HEK293T (cell line): Measurements from ENCODE around the gene NAMPT.

Experiments used
- CTCF ChIA-PET: fragments of 350-600 bp; formaldehyde crosslinking; extraction: SDS; loops from one replicate; lab custom pipeline; 2021; ENCODE audit warnings: antibody characterized with exemption, inconsistent platforms; lab: Yijun Ruan, JAX
- POLR2A ChIA-PET: fragments of 350-600 bp; formaldehyde crosslinking; extraction: SDS; loops from one replicate; lab custom pipeline; 2020; ENCODE audit warnings: antibody characterized with exemption, inconsistent platforms; lab: Yijun Ruan, JAX
- DNase-seq: peaks from one replicate; pipeline ENCODE4 v3.0.0; 2012; ENCODE audit warnings: mixed read lengths; ENCODE audit errors: extremely low spot score
- ARNT ChIP-seq: fragments of 450-650 bp; IDR thresholded peaks from 2 replicates; pipeline ENCODE4 v1.6.1; 2017; ENCODE audit warnings: mild to moderate bottlenecking
- BHLHE40 ChIP-seq: fragments of 450-650 bp; IDR thresholded peaks from 2 replicates; pipeline ENCODE4 v1.6.1; 2016; ENCODE audit warnings: mild to moderate bottlenecking, moderate library complexity, borderline replicate concordance
- CTBP1 ChIP-seq: fragments of 450-650 bp; IDR thresholded peaks from 2 replicates; pipeline ENCODE4 v1.6.1; 2016; ENCODE audit warnings: borderline replicate concordance
- ELF4 ChIP-seq: fragments of 450-650 bp; IDR thresholded peaks from 2 replicates; pipeline ENCODE4 v1.6.1; 2017; ENCODE audit warnings: antibody characterized with exemption
- FOXA1 ChIP-seq: fragments of 450-650 bp; IDR thresholded peaks from 2 replicates; pipeline ENCODE4 v1.6.1; 2016; ENCODE audit warnings: mild to moderate bottlenecking
- FOXK2 ChIP-seq: fragments of 450-650 bp; IDR thresholded peaks from 2 replicates; pipeline ENCODE4 v1.6.1; 2016; ENCODE audit warnings: mild to moderate bottlenecking
- FOXM1 ChIP-seq: fragments of 450-650 bp; IDR thresholded peaks from 2 replicates; pipeline ENCODE4 v1.6.1; 2017; ENCODE audit warnings: mild to moderate bottlenecking, borderline replicate concordance
- HDGF ChIP-seq: fragments of 450-650 bp; IDR thresholded peaks from 2 replicates; pipeline ENCODE4 v1.6.1; 2017; ENCODE audit warnings: antibody characterized with exemption, borderline replicate concordance
- L3MBTL2 ChIP-seq: fragments of 450-650 bp; conservative IDR thresholded peaks from 2 replicates; pipeline ENCODE4 v1.6.1; 2016; ENCODE audit warnings: mild to moderate bottlenecking
- LEF1 ChIP-seq: fragments of 450-650 bp; IDR thresholded peaks from 2 replicates; pipeline ENCODE4 v1.6.1; 2017; ENCODE audit warnings: mild to moderate bottlenecking, borderline replicate concordance
- NFRKB ChIP-seq: fragments of 450-650 bp; IDR thresholded peaks from 2 replicates; pipeline ENCODE4 v1.6.1; 2016; ENCODE audit warnings: mild to moderate bottlenecking, moderate library complexity
- SP1 ChIP-seq: fragments of 450-650 bp; IDR thresholded peaks from 2 replicates; pipeline ENCODE4 v1.6.1; 2017
- SUZ12 ChIP-seq: fragments of 450-650 bp; IDR thresholded peaks from 2 replicates; pipeline ENCODE4 v1.6.1; 2016; ENCODE audit warnings: mild to moderate bottlenecking
- TARDBP ChIP-seq: fragments of 450-650 bp; IDR thresholded peaks from 2 replicates; pipeline ENCODE4 v1.6.1; 2016
- ZNF384 ChIP-seq: fragments of 450-650 bp; IDR thresholded peaks from 2 replicates; pipeline ENCODE4 v1.6.1; 2016
- TF ChIP-seq, protein P1 (sequence below): fragments of 450-650 bp; IDR thresholded peaks from 2 replicates; pipeline ENCODE4 v1.6.1; 2016

NAMPT gene

DNA sequence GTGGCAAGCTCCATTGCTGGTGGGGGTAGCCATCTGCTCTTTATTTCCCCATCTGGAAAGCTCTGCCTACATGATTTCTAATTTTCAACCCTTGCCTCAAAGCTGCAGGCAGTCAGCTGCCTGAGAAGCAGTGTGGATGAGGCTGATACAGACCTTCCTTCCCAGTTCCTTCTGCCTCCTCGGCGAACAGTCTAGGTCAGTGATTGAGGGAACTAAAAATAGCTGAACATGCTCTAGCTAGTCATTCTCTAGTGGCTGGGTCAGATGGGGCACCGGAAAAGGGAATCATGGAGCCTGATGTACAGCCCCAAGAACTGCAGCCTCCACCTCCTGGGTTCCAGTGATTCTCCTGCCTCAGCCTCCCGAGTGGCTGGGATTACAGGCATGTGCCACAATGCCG is 48.7 kb downstream of the NAMPT start:
- ChIA-PET CTCF (no interaction called here), POLR2A (no interaction called here)
- DNase-seq, result no peak
- TF ChIP-seq, protein P1, sequence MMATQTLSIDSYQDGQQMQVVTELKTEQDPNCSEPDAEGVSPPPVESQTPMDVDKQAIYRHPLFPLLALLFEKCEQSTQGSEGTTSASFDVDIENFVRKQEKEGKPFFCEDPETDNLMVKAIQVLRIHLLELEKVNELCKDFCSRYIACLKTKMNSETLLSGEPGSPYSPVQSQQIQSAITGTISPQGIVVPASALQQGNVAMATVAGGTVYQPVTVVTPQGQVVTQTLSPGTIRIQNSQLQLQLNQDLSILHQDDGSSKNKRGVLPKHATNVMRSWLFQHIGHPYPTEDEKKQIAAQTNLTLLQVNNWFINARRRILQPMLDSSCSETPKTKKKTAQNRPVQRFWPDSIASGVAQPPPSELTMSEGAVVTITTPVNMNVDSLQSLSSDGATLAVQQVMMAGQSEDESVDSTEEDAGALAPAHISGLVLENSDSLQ, result no peak
- no peak for TF ChIP-seq ZNF384
- no peak for TF ChIP-seq TARDBP
- TF ChIP-seq ARNT, result no peak
- no peak for TF ChIP-seq FOXK2
- TF ChIP-seq LEF1, result no peak
- no peak for TF ChIP-seq L3MBTL2
- TF ChIP-seq SP1, result no peak
- TF ChIP-seq FOXA1, result no peak
- no peak for TF ChIP-seq NFRKB
- no peak for TF ChIP-seq HDGF
- no peak for TF ChIP-seq BHLHE40
- no peak for TF ChIP-seq SUZ12
- no peak for TF ChIP-seq CTBP1
- TF ChIP-seq FOXM1, result no peak
- TF ChIP-seq ELF4, result no peak

DNA sequence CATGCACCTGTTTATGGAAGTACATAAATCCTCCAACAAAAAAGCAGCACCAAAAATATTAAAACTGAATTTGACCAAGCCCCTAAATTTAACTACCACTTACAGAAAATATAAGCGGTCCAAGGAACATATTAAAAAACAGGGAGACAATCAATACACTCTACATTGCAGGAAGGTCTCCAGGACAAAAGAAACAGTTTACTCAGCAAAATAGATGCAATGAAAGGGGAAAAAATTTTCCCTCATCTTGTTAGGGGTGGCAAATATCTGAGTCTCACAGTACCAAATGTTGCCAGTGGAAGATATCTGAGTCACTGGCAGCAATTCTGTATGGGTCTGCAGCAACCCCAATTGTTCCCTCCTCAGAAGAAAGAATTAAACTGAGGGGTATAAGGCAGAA is 50.4 kb downstream of the NAMPT start:
- no peak for TF ChIP-seq BHLHE40
- no peak for TF ChIP-seq FOXA1
- no peak for TF ChIP-seq ARNT
- TF ChIP-seq FOXK2, result no peak
- no peak for TF ChIP-seq HDGF
- TF ChIP-seq, protein P1, result no peak
- ChIA-PET CTCF (no interaction called here), POLR2A (no interaction called here)
- no peak for DNase-seq

DNA sequence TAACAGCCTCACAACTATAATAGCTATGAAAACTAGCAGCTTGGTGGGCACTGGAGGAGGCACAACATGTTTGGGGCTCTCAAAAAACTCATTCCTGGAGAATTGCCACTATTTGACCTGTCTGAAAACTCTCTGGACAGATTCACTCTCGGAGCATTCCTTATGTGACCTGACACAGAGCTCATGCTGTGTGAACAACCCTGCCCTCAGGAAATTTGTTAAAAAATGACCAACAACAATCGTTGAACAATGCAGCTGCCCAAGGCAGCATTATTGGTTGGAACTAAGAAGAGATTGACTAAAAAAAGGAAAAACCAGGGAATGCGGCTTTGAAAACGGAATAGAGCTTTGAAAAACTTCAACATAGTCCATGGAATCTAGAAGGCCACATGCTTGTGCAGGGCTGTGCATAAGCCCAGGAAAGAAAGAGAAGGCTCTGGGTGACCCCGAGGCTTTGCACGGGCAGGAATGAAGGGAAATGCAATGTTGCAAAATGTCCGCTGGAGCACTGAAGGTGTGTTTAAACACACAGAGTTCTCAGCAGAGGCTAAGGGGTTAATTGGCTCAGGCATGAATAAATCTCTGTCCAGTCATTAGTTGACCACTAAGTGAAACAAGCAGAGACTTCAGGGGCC is 52.8 kb downstream of the NAMPT start:
- ChIA-PET POLR2A (no interaction called here), CTCF (interaction anchor here (0.5 to 0.7 kb wide), 2 partner anchors 525 to 659 kb away, joined by 3 read pairs; no protein-coding TSS in a partner anchor)
- no peak for TF ChIP-seq SUZ12
- TF ChIP-seq TARDBP, result no peak
- no peak for TF ChIP-seq ZNF384
- no peak for TF ChIP-seq BHLHE40
- no peak for TF ChIP-seq FOXM1
- DNase-seq, result no peak

DNA sequence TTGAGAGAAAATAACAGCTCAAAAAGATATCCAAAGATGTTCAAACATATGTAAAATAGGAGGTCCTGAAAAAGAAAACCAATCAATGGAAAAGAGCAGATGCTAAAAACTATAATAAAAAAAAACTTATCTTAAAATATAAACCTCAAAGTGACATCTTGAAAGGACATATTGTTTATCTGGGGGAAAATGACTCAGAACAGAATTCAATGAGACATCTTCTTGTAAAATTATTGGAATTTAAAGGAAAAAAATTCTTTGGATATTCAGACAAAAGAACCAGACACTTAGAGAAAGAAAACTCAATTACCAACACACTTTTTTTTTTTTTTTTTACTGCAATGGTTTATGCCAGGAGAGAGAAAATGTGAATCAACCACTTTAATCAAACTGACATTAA is 58.9 kb downstream of the NAMPT start:
- DNase-seq, result no peak
- ChIA-PET POLR2A (no interaction called here), CTCF (no interaction called here)
- TF ChIP-seq LEF1 (no peak), ELF4 (no peak), FOXA1 (no peak), SP1 (no peak), TARDBP (no peak), CTBP1 (no peak), ARNT (no peak), L3MBTL2 (no peak), ZNF384 (no peak), HDGF (no peak), BHLHE40 (no peak), FOXK2 (no peak), FOXM1 (no peak), SUZ12 (no peak), NFRKB (no peak)
- TF ChIP-seq, protein P1, result no peak

DNA sequence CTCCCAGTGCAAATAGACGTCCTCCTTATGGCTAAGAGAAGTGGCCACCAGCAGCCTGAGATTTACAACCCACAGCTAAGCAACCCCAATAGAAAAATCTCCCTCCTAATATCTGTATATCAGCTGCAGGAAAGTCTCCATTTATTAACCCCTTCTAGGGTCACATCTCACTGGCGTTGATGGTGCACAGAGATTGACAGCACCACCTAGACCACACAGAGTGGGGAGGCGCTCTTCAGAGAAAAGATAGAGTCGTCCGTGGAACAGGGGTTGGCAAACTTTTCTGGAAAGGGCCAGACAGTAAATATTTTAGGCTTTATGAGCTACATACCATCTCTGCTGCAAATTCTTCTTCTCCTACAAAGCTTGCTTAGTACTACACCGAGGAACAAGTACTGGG is 60.0 kb downstream of the NAMPT start:
- ChIA-PET POLR2A (no interaction called here), CTCF (interaction anchor here (0.7 kb wide), 1 partner anchor 48 kb away, joined by 3 read pairs; no protein-coding TSS in a partner anchor)
- no peak for TF ChIP-seq HDGF
- no peak for TF ChIP-seq SUZ12
- TF ChIP-seq LEF1, result no peak
- TF ChIP-seq CTBP1, result no peak
- TF ChIP-seq NFRKB, result no peak
- TF ChIP-seq ARNT, result no peak
- no peak for TF ChIP-seq FOXM1
- no peak for DNase-seq

DNA sequence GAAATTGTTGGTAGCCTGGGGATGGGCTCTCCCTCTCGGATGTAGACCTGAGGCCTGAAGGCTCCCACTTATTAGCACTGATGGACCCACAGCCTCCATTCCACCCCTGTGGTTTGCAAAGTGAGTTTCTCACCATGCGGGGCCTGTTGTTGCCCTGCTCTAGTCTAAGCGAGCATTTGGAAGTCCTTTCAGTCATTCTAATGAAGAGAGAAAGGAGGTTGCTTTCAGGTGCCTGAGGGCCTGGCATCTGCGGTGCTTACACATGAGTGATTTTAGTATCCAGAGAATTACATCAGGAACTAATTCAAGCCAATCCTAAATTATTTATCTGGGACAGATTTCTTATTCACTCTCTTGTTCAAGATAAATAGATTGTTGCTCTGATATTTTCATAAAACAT is 61.6 kb downstream of the NAMPT start:
- ChIA-PET CTCF (no interaction called here), POLR2A (no interaction called here)
- DNase-seq, result no peak

More for the DNA sequence above, 61.6 kb downstream of the NAMPT start:
- no peak for TF ChIP-seq ELF4
- TF ChIP-seq ARNT, result no peak
- no peak for TF ChIP-seq CTBP1
- no peak for TF ChIP-seq FOXA1
- TF ChIP-seq ZNF384, result no peak
- no peak for TF ChIP-seq TARDBP
- TF ChIP-seq FOXM1, result no peak
- no peak for TF ChIP-seq SP1
